ENCODE measurements around the gene TSPAN31.

Gene TSPAN31

GRCh38 chr12:57744194-57744776 is 554 bp upstream of the TSPAN31 start (continued):
- TF ChIP-seq ZNF624 (tag by site-specific recombination; IDR thresholded peaks at IDR 0.05) (no peak), ZNF221 (tag by site-specific recombination; IDR thresholded peaks at IDR 0.05; ENCODE audit: borderline replicate concordance) (no peak), ZNF692 (tag by site-specific recombination; IDR thresholded peaks at IDR 0.05) (peak; percentile 23), KLF8 (tag by site-specific recombination; IDR thresholded peaks at IDR 0.05) (peak; percentile 74), ZNF248 (tag by site-specific recombination; IDR thresholded peaks at IDR 0.05) (no peak), ZNF449 (tag by site-specific recombination; IDR thresholded peaks at IDR 0.05) (peak; percentile 47; the same call in 1 of the 2 replicates), GLIS2 (tag by site-specific recombination; IDR thresholded peaks at IDR 0.05) (no peak), SETDB1 (IDR thresholded peaks at IDR 0.05; ENCODE audit: insufficient read length, low read length) (no peak), ZSCAN5A (tag by site-specific recombination; IDR thresholded peaks at IDR 0.05) (no peak), ZNF792 (tag by site-specific recombination; IDR thresholded peaks at IDR 0.05) (no peak; the same call in 1 of the 2 replicates), ZNF174 (tag by site-specific recombination; IDR thresholded peaks at IDR 0.05) (no peak), ZNF121 (tag by site-specific recombination; IDR thresholded peaks at IDR 0.05) (no peak), ZNF266 (tag by site-specific recombination; IDR thresholded peaks at IDR 0.05; ENCODE audit: low read depth) (no peak), BCL11A (tag by site-specific recombination; IDR thresholded peaks at IDR 0.05; ENCODE audit: low read depth) (no peak), SP2 (tag by site-specific recombination; IDR thresholded peaks at IDR 0.05) (no peak), ZSCAN23 (tag by site-specific recombination; IDR thresholded peaks at IDR 0.05) (no peak), ZNF521 (tag by site-specific recombination; IDR thresholded peaks at IDR 0.05) (no peak), ZSCAN16 (tag by site-specific recombination; IDR thresholded peaks at IDR 0.05) (no peak), ZBTB8A (tag by site-specific recombination; IDR thresholded peaks at IDR 0.05) (peak; percentile 85), ZNF707 (tag by site-specific recombination; IDR thresholded peaks at IDR 0.05) (no peak), ZNF335 (tag by site-specific recombination; conservative IDR thresholded peaks at IDR 0.05) (peak; percentile 40), ZSCAN4 (tag by site-specific recombination; IDR thresholded peaks at IDR 0.05) (0 out of 2 replicates have a peak, but pooled peaks have one; percentile 24), ZBTB7A (tag by site-specific recombination; IDR thresholded peaks at IDR 0.05; ENCODE audit: low read depth) (0 out of 2 replicates have a peak, but pooled peaks have one; percentile 51), ZNF274 (IDR thresholded peaks at IDR 0.05; ENCODE audit: low read length) (no peak), ZNF274 (tag by site-specific recombination; IDR thresholded peaks at IDR 0.05; ENCODE audit: borderline replicate concordance) (no peak), SALL2 (tag by site-specific recombination; IDR thresholded peaks at IDR 0.05; ENCODE audit: borderline replicate concordance) (no peak), PATZ1 (tag by site-specific recombination; IDR thresholded peaks at IDR 0.05) (no peak; the same call in 1 of the 2 replicates), ZNF169 (tag by site-specific recombination; IDR thresholded peaks at IDR 0.05) (no peak), ZNF146 (tag by site-specific recombination; IDR thresholded peaks at IDR 0.05) (no peak), KLF16 (tag by site-specific recombination; IDR thresholded peaks at IDR 0.05) (peak; percentile 73), PRDM6 (tag by site-specific recombination; IDR thresholded peaks at IDR 0.05) (no peak)
